VCaP (cell line): ENCODE results near the gene TGFBI.

Experiments
- H3K27ac ChIP-seq: fragments of 450-650 bp; 2 replicates; pipeline ENCODE4 v1.5.1; 2017
- TF ChIP-seq, protein P1 (sequence below): fragments of 450-650 bp; conservative IDR thresholded peaks from 2 replicates; pipeline ENCODE4 v1.5.1; 2017; ENCODE audit warnings: mild to moderate bottlenecking, moderate library complexity

Gene TGFBI

DNA sequence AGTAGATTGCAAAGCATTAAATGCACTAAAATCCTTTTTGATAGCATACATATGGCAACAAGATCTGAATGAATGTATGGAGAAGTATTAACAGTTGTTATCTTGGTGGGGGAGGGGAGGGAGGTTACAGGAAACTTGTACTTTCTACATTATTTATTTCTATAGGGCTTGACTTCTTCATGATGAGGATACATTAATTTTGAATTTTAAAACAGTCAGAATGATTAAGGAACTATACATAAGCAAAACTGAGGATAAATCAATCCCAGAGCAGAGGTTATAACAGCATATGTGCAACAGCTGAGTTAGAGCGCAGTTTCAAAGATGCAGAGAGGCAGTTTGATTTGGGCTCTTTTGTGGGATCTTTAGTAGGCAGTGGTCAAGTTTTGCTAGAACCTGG lies 80.0 kb downstream of the TGFBI start:
- TF ChIP-seq, protein P1, sequence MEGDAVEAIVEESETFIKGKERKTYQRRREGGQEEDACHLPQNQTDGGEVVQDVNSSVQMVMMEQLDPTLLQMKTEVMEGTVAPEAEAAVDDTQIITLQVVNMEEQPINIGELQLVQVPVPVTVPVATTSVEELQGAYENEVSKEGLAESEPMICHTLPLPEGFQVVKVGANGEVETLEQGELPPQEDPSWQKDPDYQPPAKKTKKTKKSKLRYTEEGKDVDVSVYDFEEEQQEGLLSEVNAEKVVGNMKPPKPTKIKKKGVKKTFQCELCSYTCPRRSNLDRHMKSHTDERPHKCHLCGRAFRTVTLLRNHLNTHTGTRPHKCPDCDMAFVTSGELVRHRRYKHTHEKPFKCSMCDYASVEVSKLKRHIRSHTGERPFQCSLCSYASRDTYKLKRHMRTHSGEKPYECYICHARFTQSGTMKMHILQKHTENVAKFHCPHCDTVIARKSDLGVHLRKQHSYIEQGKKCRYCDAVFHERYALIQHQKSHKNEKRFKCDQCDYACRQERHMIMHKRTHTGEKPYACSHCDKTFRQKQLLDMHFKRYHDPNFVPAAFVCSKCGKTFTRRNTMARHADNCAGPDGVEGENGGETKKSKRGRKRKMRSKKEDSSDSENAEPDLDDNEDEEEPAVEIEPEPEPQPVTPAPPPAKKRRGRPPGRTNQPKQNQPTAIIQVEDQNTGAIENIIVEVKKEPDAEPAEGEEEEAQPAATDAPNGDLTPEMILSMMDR, result no peak
- no peak overlapping the region for H3K27ac ChIP-seq

DNA sequence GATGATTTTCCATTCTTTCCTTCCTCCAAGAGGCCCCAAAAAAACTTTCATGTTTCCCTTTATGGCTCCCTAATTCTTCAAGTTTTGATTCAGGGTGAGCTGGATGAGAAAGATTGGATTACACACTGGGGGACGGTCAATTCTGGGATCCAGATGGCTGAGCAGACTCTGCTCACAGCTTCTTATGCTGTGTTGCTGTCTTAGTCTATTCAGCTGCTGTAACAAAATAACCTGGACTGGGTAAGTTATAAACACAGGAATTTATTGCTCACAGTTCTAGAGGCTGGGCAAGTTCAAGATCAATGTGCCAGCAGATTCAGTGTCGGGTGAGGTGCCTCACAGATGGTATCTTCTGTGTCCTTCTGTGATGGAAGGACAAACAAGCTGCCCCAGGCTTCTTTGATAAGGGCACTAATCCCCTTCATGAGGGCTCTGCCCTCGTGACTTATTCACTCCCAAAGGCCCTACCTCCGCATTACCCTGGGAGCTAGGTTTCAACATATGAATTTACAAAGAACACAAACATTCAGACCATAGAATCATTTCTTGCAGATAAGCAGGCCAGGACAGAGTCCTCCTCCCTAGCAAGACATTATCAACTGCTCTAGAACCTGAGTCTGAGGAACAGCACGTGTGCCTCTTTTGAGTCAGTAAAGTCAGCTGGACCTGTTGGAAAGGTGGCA lies 80.8 kb downstream of the TGFBI start:
- TF ChIP-seq, protein P1, result no peak
- no peak overlapping the region for H3K27ac ChIP-seq
